Progenitor cell of endocrine pancreas (in vitro differentiated cells): Measurements from ENCODE around the gene KAZN. TPM values are rescaled to one million over a fixed set of nuclear protein-coding genes. Genes with fewer than 3 reads are reported as not detected.

Experiments
- DNase-seq: peaks from one replicate; pipeline ENCODE4 v3.0.0; 2021; ENCODE audit warnings: low spot score; ENCODE audit not compliant: unreplicated experiment
- H3K27ac Mint-ChIP-seq: 2 replicates; pipeline ENCODE4 v1.8.0; 2021; ENCODE audit warnings: mild to moderate bottlenecking, moderate library complexity, mixed read lengths
- H3K27me3 Mint-ChIP-seq: 2 replicates; pipeline ENCODE4 v1.8.0; 2021; ENCODE audit warnings: mixed read lengths
- H3K36me3 Mint-ChIP-seq: 2 replicates; pipeline ENCODE4 v1.8.0; 2022; ENCODE audit warnings: mixed read lengths; ENCODE audit not compliant: insufficient read depth
- H3K4me1 Mint-ChIP-seq: 2 replicates; pipeline ENCODE4 v1.8.0; 2021; ENCODE audit warnings: low read depth, mixed read lengths
- H3K4me3 Mint-ChIP-seq: 2 replicates; pipeline ENCODE4 v1.8.0; 2021; ENCODE audit warnings: low read depth, mild to moderate bottlenecking, moderate library complexity, mixed read lengths
- H3K9me3 Mint-ChIP-seq: 2 replicates; pipeline ENCODE4 v1.8.0; 2021; ENCODE audit warnings: low read depth, mixed read lengths
- total RNA-seq: library from RNA; stranded (reverse); gene quantifications from 2 replicates; pipeline ENCODE4 v1.2.1, GENCODE V29; 2021
- TF ChIP-seq, protein P1 (sequence below): fragments of 200-600 bp; sonication (generic); IDR thresholded peaks from one replicate; pipeline ENCODE4 v1.5.0; 2021; ENCODE audit warnings: antibody characterized with exemption, mild to moderate bottlenecking; ENCODE audit not compliant: unreplicated experiment

The KAZN gene
- total RNA-seq, 1 donor from 2014 or later, result 12.9 TPM

DNA sequence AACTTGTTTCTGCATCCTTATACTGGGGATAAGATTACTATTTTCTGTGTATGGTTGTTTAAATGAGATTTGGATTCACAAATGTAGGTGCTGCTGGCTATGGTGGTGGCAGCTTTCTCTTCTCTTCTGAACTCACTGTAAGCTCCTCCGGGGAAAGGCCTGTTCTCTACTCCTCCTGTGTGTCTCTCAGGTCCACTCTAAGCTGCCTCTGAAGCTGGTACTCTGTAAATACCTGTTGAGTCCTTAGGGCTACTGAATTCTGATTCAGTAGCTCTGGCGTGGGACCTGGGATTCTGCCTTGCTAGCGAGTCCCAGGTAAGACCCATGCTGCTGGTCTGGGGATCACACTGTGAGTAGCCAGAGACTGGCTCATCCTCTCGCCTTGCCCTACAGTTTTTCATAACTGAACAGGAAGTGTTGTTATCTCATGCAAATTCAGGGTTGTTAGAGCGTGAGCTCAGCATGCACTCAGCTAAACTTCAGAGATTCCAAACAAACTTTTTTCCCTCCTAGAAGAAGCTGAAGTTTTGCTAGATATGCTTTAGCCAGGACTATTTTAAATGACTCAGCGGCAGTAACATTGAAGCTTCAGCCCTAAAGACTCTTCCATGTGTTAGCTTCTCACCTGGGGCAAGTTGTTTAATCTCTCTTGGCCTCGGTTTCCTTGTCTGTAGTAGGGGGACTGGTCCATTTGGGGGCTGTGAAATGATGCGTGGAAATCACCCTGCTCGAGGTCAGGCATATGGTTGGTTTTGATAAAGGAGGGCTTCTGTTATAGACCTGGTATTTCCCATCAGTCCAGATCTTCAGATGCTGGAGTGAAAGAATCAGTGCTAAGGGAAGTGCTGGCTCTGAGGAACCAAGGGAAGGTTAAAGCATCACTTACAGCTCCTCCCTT, 283.5 kb downstream of the KAZN start:
- TF ChIP-seq, protein P1, sequence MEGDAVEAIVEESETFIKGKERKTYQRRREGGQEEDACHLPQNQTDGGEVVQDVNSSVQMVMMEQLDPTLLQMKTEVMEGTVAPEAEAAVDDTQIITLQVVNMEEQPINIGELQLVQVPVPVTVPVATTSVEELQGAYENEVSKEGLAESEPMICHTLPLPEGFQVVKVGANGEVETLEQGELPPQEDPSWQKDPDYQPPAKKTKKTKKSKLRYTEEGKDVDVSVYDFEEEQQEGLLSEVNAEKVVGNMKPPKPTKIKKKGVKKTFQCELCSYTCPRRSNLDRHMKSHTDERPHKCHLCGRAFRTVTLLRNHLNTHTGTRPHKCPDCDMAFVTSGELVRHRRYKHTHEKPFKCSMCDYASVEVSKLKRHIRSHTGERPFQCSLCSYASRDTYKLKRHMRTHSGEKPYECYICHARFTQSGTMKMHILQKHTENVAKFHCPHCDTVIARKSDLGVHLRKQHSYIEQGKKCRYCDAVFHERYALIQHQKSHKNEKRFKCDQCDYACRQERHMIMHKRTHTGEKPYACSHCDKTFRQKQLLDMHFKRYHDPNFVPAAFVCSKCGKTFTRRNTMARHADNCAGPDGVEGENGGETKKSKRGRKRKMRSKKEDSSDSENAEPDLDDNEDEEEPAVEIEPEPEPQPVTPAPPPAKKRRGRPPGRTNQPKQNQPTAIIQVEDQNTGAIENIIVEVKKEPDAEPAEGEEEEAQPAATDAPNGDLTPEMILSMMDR, result no peak
- no peaks in the 10 kb centered on the region for H3K36me3 Mint-ChIP-seq
- H3K27ac Mint-ChIP-seq, result no peak overlapping the region
- DNase-seq, result no peak
- peaks cover 6% of the 10 kb centered on the region for H3K4me1 Mint-ChIP-seq
- no peaks in the 10 kb centered on the region for H3K9me3 Mint-ChIP-seq
- no peak overlapping the region for H3K4me3 Mint-ChIP-seq
- no peaks in the 10 kb centered on the region for H3K27me3 Mint-ChIP-seq

DNA sequence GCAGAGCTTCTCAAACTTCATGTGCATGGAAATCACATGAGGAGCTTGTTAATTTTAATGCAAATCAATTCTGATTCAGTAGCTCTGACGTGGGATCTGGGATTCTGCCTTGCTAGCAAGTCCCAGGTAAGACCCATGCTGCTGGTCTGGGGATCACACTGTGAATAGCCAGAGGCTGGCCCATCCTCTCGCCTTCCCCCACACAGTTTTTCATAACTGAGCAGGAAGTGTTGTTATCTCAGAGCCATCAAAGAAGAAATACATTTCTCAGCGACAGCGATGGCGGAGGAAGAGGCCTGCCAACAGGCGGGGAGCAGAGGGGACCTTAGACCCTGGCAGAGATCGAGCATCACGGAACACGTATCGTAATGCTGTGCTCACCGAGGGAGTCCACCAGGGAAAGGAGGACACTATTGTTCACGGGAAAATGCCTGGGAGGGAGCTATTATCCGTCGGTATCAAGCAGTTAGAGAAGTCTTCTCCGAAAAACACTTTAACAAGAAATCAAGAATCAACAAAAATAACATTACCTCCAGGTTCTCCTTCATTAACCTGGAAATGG, 286.2 kb downstream of the KAZN start:
- Mint-ChIP-seq H3K27me3 (no peaks in the 10 kb centered on the region), H3K27ac (no peak overlapping the region), H3K4me3 (no peak overlapping the region), H3K4me1 (peaks cover 6% of the 10 kb centered on the region), H3K9me3 (no peaks in the 10 kb centered on the region), H3K36me3 (no peaks in the 10 kb centered on the region)
- no peak for DNase-seq
- TF ChIP-seq, protein P1, result no peak

GRCh38 chr1:14887044-14887566, 288.6 kb downstream of the KAZN start:
- TF ChIP-seq, protein P1, result no peak
- H3K4me1 Mint-ChIP-seq, result no peaks in the 10 kb centered on the region
- no peaks in the 10 kb centered on the region for H3K36me3 Mint-ChIP-seq
- no peaks in the 10 kb centered on the region for H3K9me3 Mint-ChIP-seq
- H3K27ac Mint-ChIP-seq, result no peak overlapping the region
- no peak for DNase-seq
- H3K27me3 Mint-ChIP-seq, result no peaks in the 10 kb centered on the region
- H3K4me3 Mint-ChIP-seq, result no peak overlapping the region

DNA sequence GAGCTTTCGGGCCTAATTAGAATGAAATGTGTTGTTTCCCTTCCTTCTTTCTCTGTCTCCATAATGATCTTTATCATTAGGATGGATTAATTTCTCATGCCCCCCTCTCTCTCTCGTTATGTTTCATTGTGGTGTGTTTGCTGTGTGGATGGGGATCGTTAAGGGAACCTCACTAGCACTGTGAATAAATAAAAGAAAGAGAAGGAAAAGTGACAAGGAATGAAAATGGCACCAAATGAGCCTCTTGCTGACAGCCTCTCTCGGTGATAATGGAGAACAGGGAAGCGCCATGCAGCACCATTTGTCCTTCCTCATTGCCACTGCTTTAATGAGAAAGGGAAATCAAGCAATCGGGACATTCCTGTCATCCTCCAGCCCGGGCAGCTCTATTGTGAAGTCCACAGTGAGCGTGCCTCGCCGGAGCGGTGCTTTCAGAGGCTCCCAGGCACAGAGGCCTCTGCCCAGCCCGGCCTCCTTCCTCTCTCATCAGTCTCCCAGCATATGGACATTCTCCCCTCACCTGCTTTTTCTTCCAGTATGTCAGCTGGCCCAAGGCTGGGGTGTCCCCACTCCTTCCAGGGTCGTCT, 289.4 kb downstream of the KAZN start:
- no peak for DNase-seq
- no peak overlapping the region for H3K4me3 Mint-ChIP-seq
- no peaks in the 10 kb centered on the region for H3K9me3 Mint-ChIP-seq
- no peaks in the 10 kb centered on the region for H3K4me1 Mint-ChIP-seq
- no peaks in the 10 kb centered on the region for H3K27me3 Mint-ChIP-seq
- no peaks in the 10 kb centered on the region for H3K36me3 Mint-ChIP-seq
- TF ChIP-seq, protein P1, result no peak
- H3K27ac Mint-ChIP-seq, result no peak overlapping the region

- H3K4me1 Mint-ChIP-seq, result no peaks in the 10 kb centered on the region
- no peaks in the 10 kb centered on the region for H3K27me3 Mint-ChIP-seq
- DNase-seq, result no peak
- TF ChIP-seq, protein P1, result no peak
- H3K4me3 Mint-ChIP-seq, result no peak overlapping the region
- H3K9me3 Mint-ChIP-seq, result no peaks in the 10 kb centered on the region
- H3K27ac Mint-ChIP-seq, result no peak overlapping the region
- no peaks in the 10 kb centered on the region for H3K36me3 Mint-ChIP-seq
Observed at GRCh38 chr1:14888374-14888773, 289.9 kb downstream of the KAZN start.
